CD4-positive, alpha-beta T cell treated with Interleukin-15 for 4 hours (primary cell): ENCODE measurements around the gene CYB5RL.
"Not testable (repeated sequence)": the region's sequence is repeated elsewhere in the genome, so short reads cannot be mapped to it uniquely, and the experiment has no call there.

Experiments
- DNase-seq: peaks from one replicate; pipeline ENCODE4 v3.0.0-alpha.2; 2020; ENCODE audit warnings: low spot score

The CYB5RL gene

GRCh38 chr1:54186056-54186455, 13.8 kb downstream of the CYB5RL start:
- DNase-seq, result no peak

- no peak for DNase-seq
These were observed 19.0 kb downstream of the CYB5RL start for GRCh38 chr1:54180701-54181360.

GRCh38 chr1:54178296-54179070, 21.3 kb downstream of the CYB5RL start:
- DNase-seq, result no peak

- DNase-seq, result no peak
These were observed 22.1 kb downstream of the CYB5RL start for GRCh38 chr1:54177726-54178125.

GRCh38 chr1:54176621-54177327, 23.1 kb downstream of the CYB5RL start:
- DNase-seq, result no peak

GRCh38 chr1:54174106-54174505, 25.7 kb downstream of the CYB5RL start:
- no peak for DNase-seq

- no peak for DNase-seq
These were observed 26.1 kb downstream of the CYB5RL start for GRCh38 chr1:54173681-54174080.

GRCh38 chr1:54172614-54173599, 26.9 kb downstream of the CYB5RL start:
- no peak for DNase-seq

GRCh38 chr1:54171606-54172005, 28.2 kb downstream of the CYB5RL start:
- no peak for DNase-seq

- no peak for DNase-seq
These were observed 28.8 kb downstream of the CYB5RL start for GRCh38 chr1:54171016-54171415.

- DNase-seq, result no peak
These were observed 30.8 kb downstream of the CYB5RL start for GRCh38 chr1:54169068-54169467.

- DNase-seq, result no peak
These were observed 31.4 kb downstream of the CYB5RL start for GRCh38 chr1:54168206-54168965.

GRCh38 chr1:54167422-54168139, 32.2 kb downstream of the CYB5RL start:
- DNase-seq, result no peak

- not testable (repeated sequence) for DNase-seq
These were observed 33.5 kb downstream of the CYB5RL start for GRCh38 chr1:54166357-54166756.

- DNase-seq, result no peak
These were observed 34.7 kb downstream of the CYB5RL start for GRCh38 chr1:54165146-54165545.

- DNase-seq, result no peak
These were observed 36.3 kb downstream of the CYB5RL start for GRCh38 chr1:54163573-54163972.

- no peak for DNase-seq
These were observed 36.8 kb downstream of the CYB5RL start for GRCh38 chr1:54163051-54163450.

- DNase-seq, result no peak
These were observed 38.2 kb downstream of the CYB5RL start for GRCh38 chr1:54161495-54162168.

- DNase-seq, result no peak
These were observed 39.5 kb downstream of the CYB5RL start for GRCh38 chr1:54160351-54160750.
